ENCODE results near the gene NKD1.

The NKD1 gene

DNA sequence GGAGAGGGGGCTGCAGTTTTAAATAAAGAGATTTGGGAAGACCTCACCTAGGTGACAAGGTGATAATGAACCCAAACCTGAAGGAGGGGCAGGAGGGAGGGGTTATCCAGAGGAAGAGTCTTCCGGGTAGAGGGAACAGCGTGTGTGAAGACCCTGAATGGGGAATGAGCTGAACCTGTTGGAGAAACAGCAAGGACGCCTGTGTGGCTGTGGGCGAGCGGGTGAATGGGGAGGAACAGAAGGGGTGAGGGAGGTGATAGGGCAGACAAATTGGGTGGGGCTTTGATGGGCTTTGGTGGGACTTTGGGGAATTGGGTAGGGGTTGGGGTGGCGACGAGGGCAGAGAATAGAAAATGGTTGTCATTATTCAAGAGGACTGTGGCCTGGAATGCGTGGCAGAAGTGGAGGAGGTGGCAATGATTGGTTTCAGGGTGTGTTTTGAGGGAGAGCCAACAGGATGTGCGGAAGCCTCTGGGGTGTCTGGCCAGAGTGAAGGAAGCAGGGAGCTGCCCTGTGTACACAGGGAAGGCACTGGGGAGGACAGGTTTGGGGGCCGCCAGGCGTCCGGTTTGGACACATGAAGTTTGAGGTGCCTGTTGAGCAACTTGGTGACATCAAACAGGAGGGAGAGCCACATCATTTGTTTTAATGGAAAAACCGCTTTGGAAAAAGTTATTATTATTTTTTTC, 48.7 kb downstream of the NKD1 start:
- no peak for TF ChIP-seq CTCF (IDR thresholded peaks at IDR 0.05; ENCODE audit: low read depth, low read length, missing control alignments)
- DNase-seq, result no peak
- Histone ChIP-seq H3K27me3 (replicated peaks) (peaks cover 4% of the 10 kb centered on the region), H3K27ac (no peak overlapping the region), H3K36me3 (replicated peaks) (no peaks in the 10 kb centered on the region), H3K4me3 (ENCODE audit: low read depth, low read length) (no peak overlapping the region)
- in situ Hi-C loops (cut with HindIII; ENCODE audit: low pct_ligation_motif_present, low sequenced_read_pairs), result no loop called here

DNA sequence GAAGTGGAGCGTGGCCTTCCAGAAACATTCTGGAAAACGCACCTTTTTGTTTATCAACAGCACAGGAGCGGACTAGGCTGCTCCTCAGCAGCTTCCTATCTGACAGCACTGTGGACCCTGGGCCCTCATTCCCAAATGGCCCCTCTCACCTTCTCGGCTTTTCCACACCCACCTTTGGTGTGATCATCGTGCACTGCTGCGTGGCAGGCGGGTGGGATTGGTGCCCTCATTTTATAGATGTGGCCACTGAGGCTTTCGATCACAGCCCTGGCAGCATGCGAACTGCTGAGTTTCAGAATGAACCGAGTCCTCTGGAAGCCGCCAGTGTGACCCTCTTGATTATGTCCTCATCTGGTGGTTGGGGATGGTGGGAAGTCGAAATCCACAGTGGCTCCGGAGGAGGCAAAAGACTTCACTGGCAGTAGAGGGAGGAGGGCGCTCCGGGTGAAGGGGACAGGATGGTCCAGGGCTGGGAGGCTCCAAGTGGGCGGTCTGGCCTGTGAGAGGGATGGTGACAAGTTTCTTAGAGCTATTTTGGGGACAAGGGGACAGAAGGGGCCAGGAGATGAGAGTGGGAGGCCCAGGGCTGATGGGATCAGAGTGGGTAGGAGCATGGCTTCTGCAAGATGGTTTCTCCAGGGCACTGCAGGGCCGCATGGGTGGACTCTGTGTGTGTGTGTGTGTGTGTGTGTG, 49.5 kb downstream of the NKD1 start:
- H3K4me3 ChIP-seq (ENCODE audit: low read depth, low read length), result no peak overlapping the region
- TF ChIP-seq CTCF (IDR thresholded peaks at IDR 0.05; ENCODE audit: low read depth, low read length, missing control alignments), result no peak
- in situ Hi-C loops (cut with HindIII; ENCODE audit: low pct_ligation_motif_present, low sequenced_read_pairs), result no loop called here
- no peaks in the 10 kb centered on the region for H3K36me3 ChIP-seq (replicated peaks)
- H3K27me3 ChIP-seq (replicated peaks), result no peaks in the 10 kb centered on the region
- no peak overlapping the region for H3K27ac ChIP-seq
- no peak for DNase-seq

GRCh38 chr16:50598256-50598894, 50.2 kb downstream of the NKD1 start:
- Histone ChIP-seq H3K36me3 (replicated peaks) (no peaks in the 10 kb centered on the region), H3K27ac (no peak overlapping the region), H3K27me3 (replicated peaks) (no peaks in the 10 kb centered on the region), H3K4me3 (ENCODE audit: low read depth, low read length) (no peak overlapping the region)
- DNase-seq, result no peak
- TF ChIP-seq CTCF (IDR thresholded peaks at IDR 0.05; ENCODE audit: low read depth, low read length, missing control alignments), result no peak
- in situ Hi-C loops (cut with HindIII; ENCODE audit: low pct_ligation_motif_present, low sequenced_read_pairs), result no loop called here

DNA sequence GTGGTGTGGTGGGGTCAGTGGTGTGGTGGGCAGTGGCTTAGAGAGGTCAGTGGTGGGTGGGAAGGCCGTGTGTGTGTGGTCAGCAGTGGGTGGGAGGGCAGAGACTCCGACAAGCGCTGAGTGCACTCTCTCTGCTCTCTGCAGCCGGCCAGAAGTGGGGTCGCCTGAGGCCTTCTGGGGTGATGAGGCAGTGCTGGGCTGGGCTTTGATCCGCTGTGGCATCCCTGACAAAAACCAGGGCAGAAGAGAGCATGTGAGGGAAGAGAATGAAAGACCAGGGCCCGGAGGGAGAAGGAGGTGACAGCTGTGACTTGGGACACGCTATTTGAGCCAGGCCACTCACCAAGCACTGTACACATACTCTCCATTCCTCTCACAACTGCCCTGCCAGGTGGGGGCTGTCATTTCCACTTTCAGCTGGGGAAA, 50.8 kb downstream of the NKD1 start:
- H3K4me3 ChIP-seq (ENCODE audit: low read depth, low read length), result no peak overlapping the region
- no peak overlapping the region for H3K27ac ChIP-seq
- in situ Hi-C loops (cut with HindIII; ENCODE audit: low pct_ligation_motif_present, low sequenced_read_pairs), result no loop called here
- H3K36me3 ChIP-seq (replicated peaks), result no peaks in the 10 kb centered on the region
- DNase-seq, result no peak
- H3K27me3 ChIP-seq (replicated peaks), result no peaks in the 10 kb centered on the region
- no peak for TF ChIP-seq CTCF (IDR thresholded peaks at IDR 0.05; ENCODE audit: low read depth, low read length, missing control alignments)

DNA sequence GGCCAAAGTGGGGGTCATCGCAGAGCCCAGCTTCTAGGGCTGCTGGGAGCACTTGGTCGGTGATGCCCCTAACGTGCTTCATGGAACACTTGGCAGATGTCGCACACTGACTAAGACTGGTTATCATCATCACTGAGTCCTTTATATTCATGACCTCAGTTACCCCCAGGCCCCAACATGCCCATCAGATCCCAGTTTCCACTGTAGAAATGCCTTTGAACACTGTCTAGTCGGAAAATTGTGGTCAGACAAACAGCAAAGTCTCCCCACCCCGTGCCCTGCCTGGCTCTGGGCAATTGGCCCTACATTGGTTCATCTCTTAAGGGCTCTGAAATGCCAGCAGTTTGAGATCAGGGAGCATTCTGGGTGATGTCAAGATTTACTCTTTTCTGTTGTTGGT, 51.3 kb downstream of the NKD1 start:
- H3K4me3 ChIP-seq (ENCODE audit: low read depth, low read length), result no peak overlapping the region
- no peak overlapping the region for H3K27ac ChIP-seq
- no peak for DNase-seq
- in situ Hi-C loops (cut with HindIII; ENCODE audit: low pct_ligation_motif_present, low sequenced_read_pairs), result no loop called here
- H3K36me3 ChIP-seq (replicated peaks), result no peaks in the 10 kb centered on the region
- no peak for TF ChIP-seq CTCF (IDR thresholded peaks at IDR 0.05; ENCODE audit: low read depth, low read length, missing control alignments)
- H3K27me3 ChIP-seq (replicated peaks), result no peaks in the 10 kb centered on the region
